ENCODE measurements around the gene KCNQ1.

Gene KCNQ1

DNA sequence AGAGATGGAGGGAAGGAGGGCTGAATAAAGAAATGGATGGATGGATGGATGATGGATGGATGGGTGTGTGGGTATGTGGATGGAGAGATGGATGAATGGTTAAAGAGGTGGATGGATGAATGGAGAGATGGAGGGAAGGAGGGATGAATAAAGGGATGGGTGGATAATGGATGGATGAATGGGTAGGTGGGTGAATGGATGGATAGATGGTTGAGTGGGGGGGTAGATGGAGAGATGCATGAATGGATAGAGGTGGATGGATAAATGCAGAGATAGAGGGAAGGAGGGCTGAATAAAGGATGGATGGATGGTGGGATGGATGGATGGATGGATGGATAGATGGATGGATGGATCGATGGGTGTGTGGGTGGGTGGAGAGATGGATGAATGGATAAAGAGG lies 369.2 kb downstream of the KCNQ1 start:
- FAIRE-seq (no peak), DNase-seq (ENCODE audit: low spot score) (no peak)

DNA sequence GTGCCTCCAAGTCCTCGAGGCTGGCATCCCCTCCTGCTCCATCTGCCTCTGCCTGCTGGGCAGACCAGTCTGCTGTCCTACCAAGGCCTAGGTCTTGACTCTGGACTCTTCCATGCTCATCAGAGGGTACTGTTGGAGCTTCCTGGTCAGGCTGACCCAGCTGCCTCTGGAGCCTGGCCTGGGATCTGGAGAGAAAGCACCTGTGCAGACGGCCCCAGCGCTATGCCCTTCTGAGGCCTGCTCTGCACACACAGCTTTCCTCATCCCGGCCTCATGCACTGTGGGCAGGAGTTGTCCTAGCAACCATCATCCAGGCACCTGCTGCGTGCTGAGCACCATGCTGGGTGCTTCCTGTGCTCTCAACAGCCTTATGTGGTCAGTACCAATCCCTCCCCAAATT lies 369.9 kb downstream of the KCNQ1 start:
- DNase-seq (ENCODE audit: low spot score), result no peak
- no peak for FAIRE-seq

DNA sequence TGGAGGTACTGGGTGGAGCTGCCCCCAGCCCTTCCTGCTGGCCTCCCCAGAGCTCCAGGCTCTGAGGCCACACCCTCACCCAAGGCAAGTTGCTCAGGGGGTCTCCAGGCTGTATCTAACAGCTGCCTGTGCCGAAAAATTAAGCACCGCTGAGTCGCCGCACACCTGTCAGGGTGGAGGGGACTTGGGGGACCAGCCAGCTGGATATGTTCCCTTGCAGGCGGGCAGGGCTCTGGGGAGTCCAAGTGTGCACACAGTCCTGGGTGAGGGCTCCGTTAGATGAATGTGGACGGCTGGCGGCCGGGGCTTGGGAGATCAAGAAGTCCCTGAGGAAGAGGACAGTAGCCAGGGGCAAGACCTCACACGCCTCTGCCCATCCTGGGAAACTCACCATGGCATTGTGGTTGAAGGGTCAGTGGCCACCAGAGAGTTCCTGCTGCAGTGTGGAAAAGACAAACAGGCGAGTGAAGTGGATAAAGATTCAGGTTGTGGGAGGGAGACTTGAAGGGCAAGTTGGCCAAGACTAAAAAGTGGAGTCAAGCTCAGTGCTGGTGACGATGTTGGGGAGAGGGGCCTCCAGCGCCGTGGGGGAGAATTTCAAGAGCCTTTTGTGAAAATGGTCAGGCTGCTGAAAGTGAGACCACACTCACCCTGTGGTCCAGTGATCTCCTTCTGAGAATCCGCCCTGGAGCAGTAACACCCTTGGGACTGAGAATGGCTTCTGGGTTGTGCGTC lies 371.1 kb downstream of the KCNQ1 start:
- no peak for FAIRE-seq
- DNase-seq (ENCODE audit: low spot score), result no peak

DNA sequence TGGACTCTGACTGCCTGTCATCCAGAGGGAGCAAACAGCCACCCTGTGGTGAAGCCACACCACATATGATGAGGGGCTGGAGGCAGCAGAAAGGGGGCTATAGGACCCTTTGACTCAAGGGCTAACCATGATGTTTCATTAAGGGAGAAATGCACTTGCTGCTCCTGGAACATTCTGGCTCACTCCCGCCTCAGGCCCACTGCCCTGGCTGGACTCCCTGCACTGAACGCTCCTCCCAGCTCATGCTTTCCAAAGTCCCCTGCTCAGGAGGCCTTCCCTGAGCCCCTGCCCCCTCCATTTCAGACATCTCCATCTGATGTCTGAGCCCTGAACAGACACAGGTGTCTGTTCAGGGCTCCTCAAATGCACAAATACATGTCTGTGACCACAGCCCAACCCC lies 371.7 kb downstream of the KCNQ1 start:
- DNase-seq (ENCODE audit: low spot score), result no peak
- FAIRE-seq, result no peak

DNA sequence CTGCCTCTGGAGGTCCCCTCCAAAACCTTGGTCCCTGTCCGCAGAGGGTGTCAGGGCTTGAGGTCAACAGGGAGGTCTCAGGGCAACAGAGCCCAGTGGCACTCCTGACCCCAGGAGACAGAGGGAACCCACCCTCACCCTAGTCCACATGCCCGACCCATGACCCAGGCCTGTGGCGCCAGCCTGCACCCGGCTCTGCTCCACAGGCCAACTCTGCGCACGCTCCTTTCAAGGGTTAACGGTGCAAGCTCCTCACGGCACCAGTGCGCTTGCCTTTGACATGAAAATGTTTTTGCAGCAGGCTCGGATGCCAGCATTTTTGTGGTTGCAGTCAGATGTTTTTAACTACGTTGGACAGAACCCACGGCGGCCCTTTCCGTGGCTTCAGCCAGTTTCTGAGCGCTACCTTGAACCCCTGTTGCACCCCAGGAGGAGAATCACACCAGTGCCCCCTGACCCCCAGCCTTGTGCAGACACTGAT lies 372.2 kb downstream of the KCNQ1 start:
- no peak for FAIRE-seq
- no peak for DNase-seq (ENCODE audit: low spot score)

DNA sequence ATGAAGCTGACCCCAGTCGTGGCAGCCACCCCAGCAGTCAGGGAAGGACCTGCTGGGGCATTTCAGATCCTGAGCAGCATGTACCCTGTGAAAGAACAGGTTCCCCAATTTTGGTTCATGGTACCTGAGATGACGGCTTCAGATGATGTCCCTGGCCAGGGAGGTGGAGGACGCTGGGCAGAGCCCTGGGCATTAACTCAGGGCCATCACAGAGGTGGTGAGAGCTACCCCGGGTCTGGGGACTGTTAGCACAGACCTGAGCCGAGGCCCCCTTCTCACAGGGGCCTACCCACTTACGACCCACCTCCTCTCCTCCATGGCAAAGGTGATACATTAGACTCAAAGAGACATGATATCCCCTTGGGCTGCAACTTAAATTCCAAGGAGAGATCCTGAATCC lies 372.6 kb downstream of the KCNQ1 start:
- FAIRE-seq, result no peak
- DNase-seq (ENCODE audit: low spot score), result no peak

DNA sequence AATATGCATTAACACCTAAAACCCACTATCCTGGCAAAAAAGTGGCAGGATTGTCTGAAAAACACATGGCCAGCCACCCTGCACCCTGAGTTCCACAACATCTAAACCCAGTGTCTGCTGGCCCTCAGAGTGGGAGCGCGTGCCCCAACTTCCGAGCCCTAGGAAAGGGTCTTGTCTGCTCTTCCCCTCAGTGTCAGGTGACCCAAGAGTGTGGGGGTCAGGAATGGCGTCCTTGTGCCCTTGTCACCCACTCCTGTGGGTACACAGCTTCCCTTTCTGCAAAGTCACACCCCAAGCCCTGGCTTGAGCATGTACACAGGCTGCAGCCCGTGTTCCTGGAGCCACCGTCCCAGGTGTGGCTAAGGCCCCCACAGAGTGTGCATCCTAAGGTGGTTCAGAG lies 373.2 kb downstream of the KCNQ1 start:
- no peak for FAIRE-seq
- DNase-seq (ENCODE audit: low spot score), result no peak

DNA sequence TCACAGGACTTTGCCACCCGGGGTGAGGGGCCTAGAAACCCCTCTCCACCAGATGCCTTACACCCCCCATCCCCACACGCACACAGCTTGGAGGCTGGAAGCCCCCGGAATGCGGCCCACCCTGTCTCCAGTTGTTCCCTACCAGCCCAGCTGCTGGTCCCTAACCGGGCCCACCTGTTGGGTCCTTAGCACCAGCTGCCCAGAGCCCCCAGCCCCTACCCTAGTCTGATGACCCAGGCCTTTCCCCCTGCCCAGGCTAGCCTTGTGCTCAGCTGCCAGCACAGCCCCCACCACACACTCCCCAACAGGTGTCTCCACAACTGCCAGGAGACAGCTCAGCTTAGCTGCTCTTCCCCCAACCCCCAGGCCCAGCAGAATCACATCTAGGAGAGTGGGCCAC lies 373.7 kb downstream of the KCNQ1 start:
- DNase-seq (ENCODE audit: low spot score), result no peak
- FAIRE-seq, result no peak

DNA sequence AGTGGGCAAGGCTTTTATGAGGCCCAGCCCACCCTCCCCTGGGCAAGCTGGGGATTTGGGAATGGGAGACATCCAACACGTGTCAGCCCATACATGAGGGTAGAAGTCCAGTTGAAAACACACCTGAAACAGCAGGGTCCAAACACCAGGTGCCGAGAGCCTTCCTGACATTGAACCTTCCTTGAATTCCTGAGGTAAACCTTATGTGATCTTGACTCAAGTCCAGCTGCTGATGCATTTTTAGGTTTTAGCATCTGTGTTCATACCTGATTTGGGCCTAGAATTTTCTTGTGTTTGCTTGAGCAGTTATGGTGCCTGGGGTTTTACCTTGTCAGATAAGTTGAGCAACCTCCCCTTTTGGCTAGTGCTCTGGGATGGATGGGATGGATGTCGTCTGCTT lies 374.5 kb downstream of the KCNQ1 start:
- FAIRE-seq (no peak), DNase-seq (ENCODE audit: low spot score) (no peak)

DNA sequence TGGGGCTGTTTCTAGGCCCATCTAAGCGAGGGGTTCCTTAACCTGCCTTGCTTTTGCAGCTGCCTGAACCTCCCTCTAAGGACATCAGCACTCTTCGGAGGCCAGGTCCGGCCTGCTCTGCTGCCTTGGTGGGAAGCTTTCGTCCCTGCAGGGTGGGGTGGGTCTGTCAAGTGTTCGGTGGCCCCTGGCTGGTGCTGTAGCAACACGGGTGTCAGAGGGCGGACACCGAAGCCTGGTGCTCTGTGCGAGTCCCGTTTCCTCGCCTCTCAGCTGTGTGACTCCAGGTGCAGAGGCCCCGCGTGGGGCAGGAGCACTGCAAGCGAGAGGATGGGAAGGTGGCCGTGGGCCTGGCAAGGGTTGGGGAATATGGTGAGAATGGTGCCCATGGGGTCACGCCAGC lies 376.2 kb downstream of the KCNQ1 start:
- FAIRE-seq, result no peak
- no peak for DNase-seq (ENCODE audit: low spot score)

DNA sequence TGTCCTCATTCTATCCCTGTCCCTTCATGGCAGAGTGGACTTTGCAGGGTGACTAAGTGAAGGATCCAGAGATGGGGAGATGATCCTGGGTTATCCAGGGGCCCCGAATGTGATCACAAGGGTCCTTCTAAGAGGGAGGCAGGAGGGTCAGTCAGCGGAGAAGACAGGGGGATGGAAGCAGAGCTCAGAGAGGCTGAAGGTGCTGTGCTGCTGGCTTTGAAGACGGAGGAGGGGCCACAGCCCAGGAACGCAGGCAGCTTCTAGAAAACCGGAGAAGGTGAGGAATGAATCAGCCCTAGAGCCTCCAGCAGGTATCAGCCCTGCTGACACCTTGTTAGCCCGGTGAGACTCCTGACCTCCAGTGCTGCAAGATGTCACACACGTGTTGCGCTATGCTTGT lies 377.1 kb downstream of the KCNQ1 start:
- no peak for FAIRE-seq
- no peak for DNase-seq (ENCODE audit: low spot score)

DNA sequence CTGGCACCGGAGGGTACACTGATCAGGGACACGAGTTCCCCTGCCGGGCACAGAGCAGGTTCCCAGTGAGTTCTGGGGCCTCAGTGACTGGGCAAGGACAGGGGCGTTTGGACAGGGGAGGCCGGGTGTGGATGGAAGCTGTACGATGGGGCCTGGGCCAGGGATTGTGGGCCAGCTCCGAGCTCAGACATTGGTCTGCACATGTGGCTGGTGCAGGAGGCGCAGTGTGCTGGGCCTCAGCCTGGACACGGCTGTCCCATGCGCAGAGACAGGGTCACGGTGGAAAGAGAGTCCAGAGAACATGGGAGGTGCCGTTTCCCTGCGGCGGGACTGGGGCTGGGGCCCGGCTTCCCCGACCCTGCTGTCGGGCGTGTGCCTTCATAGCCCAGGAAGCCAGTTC lies 380.0 kb downstream of the KCNQ1 start:
- FAIRE-seq (no peak), DNase-seq (ENCODE audit: low spot score) (no peak)

DNA sequence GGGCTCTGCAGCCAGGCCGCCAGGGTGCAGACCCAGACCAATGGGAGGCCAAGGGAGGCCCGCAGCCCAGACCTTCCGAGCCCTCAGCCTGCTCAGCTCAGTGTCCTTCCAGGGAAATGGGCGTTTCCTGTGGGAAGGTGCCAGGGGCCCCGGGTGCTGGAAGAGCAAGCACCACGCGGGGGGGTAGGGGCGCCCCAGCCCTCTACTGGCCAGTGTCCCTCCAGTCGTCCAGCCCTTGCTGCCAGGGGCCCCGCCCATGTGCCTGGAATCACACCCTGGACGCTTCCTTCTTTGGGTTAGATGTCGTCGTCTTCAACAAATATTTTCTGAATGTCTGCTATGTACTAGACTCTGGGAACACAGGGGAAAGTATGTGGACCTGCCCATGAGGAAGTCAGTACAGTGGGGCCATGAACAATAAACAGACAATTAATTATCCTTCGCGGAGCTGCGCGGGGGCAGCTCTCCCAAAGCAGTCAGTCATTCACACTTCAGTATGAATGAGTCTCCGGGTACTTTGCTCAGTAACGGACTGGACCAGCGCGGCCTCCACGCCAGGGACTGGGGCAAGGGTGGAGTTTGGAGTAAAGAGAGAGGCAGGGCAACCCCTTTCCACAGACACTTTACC lies 380.6 kb downstream of the KCNQ1 start:
- FAIRE-seq, result no peak
- DNase-seq (ENCODE audit: low spot score), result no peak

DNA sequence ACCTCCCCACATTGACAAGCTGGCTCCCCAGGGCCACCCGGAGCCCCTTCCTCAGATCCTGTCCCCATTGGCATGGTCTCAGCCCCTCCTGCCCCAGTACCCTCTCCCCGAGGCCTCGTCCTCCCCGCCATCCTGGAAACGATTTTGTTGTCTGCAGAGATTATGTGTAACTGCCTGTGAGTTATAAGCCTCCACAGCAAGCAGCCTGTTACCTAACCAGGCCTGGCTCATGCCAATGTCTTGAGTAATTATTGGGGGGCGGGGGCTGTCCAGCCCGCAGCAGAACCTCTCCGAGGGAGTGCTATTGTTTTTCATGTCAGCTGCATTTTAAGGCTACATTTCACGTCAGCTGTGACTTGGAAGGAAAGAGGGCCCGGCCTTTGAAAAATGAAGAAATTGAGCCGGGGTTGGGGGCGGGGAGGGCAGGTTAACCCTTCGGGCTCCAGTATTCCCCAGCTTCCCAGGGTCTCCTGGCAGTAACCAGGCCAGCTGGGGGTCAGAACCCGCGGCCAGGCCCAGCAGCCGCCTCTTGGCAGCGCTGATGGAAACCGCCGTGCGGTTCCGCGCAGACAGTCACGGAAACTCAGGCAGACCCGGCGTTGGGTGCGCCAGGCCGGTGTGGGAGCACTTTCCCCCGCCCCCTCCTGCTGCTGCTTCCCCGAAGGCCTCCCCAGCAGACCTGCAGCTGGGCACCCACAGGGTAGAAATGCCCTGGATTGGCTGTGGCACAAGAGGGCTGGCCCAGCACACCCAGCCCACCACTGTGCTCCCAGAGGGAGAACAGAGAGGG lies 381.3 kb downstream of the KCNQ1 start:
- no peak for FAIRE-seq

DNA sequence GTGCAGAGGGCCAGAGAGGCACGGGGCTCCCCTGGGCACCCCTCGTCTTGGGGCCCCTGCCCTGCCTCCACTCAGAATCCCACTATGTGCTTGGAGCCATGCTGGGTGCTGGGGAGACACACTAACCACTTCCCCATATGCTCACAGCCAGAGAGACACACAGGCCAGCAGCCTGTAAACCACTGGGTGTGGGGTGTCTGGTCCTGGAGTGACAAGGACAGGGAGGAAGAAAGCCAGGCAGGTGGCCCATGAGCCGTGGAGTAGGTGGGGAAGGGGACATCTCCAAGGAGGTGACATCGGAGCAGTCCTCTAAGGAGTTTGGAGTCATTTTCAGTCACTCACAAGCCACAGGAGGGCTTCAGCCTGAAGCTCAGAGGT lies 381.9 kb downstream of the KCNQ1 start:
- FAIRE-seq, result no peak

More for the DNA sequence above, 381.3 kb downstream of the KCNQ1 start:
- DNase-seq (ENCODE audit: low spot score), result peak; percentile 32

DNA sequence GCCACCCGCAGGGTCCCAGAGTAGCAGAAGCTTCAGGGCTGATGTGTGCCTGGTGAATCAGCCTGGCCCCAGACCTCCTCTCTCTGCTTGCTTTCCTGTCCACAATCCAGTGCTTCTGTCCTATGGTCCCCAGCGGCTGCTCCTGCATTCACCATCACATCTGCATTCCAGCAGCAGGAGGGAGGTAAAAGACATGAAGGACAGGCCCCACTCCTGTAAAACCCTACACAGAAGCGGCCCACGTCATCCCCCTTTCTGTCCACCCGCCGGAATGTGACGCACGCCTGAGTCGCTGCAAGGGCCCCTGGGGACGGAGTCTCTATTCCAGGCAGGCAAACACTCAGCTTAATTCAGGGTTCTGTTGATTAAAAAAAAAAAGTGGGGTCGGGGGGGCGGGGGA lies 382.4 kb downstream of the KCNQ1 start:
- FAIRE-seq, result no peak
- no peak for DNase-seq (ENCODE audit: low spot score)

More for the DNA sequence above, 381.9 kb downstream of the KCNQ1 start:
- DNase-seq (ENCODE audit: low spot score), result no peak

DNA sequence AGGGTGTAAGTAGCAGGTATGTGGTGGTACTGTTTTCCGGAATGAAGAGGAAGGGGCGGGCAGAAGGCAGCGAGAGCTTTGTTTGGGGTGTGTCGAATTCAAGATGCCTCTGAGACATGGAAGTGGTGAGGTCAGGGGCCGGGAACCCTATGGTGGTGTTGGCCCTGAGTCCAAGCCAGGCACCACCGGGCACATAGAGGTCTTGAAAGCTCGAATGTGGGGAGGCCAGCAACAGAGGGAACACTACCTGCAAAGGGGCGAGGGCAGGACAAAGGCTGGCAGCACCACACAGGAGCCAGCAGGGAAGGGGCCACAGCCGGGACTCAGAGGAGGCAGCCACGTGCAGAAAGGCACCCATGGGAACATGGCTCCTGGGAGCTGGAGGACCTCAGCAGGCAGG lies 383.0 kb downstream of the KCNQ1 start:
- FAIRE-seq (no peak), DNase-seq (ENCODE audit: low spot score) (no peak)

DNA sequence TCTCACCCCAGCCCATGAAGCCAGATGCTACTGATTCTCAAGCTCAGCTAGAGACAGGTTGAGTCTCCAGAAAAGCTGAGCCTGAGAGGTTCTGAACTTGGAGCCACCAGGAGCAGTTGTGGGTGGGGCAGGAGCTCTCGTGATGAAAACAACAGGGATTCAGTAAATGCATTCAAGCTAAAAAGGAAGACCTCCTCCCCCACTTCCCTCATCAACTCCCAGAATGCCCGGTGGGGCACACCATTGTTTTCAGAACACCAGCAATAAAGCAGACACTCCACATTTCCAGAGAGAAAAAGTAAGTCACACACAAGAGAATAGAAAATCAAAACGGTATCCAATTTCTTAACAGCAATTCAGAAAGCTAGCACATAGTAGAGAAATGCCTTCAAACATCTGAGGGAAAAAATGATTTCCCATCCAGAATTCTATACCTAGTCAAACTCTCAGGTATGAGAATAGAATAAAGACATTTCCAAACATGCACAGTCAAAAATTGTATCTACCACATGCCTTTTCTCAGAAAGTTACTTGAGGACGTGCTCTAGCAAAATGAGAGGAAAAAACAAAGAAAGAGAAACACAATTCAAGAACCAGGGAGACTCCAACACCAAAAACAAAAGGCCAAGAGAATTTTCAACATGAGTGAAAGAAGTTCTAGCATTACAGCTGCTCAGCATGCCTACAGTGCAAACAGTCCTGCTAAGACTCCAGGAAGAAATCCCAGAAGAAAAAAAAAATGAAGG lies 383.9 kb downstream of the KCNQ1 start:
- FAIRE-seq (no peak), DNase-seq (ENCODE audit: low spot score) (no peak)

DNA sequence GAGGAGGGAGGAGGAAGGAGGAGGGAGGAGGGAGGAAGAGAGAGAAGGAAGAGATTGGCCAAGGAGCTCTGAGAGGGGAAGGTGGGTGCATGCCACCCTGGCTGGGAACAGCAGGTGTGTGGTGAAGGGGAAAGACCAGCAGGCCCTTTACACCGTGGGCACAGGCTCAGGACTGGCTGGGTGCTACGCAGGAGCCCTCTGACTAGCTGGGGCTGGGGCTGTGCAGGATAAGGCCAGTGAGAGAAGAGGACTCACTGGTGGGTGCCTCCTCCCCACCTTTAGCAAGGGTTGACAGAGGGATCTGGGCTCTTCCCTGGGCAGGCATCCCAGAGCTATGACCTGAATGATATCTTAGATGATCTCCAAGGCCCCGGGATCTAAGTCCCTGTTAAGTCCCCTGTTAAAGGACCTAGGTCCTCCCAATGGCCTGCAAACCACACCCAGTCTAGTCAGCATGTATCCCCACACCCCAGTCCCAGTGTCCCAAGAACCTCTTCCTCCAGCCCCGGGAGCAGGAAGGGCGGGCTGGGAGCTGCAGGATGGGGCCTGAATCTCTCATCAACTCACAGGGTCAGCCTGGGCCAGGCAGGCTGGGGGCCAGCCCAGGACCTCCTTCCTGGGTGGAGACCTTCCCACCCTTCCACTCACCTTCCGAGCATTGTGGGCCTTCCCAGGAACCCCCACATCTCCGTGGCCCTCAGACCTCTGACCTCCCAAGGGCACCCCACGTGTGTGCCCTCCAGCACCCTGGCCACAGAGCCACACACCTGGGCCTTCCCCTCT lies 385.4 kb downstream of the KCNQ1 start:
- no peak for DNase-seq (ENCODE audit: low spot score)
- no peak for FAIRE-seq

DNA sequence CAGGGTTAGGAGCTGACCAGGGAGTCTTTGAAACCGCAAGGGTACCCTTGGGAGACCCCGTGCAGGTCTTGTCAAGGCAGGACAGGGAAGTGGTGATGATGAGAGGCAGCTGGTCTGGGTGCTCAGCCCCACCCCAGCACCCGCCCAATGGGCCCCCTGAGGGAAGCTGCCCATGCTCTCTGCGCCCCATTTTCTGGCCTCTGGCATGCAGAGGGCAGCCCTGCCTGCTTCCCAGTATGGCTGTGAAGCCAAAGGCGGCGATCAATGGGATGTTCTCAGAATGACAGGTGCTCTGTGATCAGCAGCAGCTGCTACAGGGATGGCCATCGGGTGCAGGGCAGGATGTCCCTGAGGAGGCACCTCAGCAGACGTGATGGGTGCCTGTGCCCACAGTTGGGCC lies 386.1 kb downstream of the KCNQ1 start:
- DNase-seq (ENCODE audit: low spot score) (no peak), FAIRE-seq (no peak)

Measured in RCC 7860 (cell line).